NCI-H774 (cell line): ENCODE measurements around the gene ZNF362.

Experiments
- DNase-seq: peaks from one replicate; lab custom pipeline; 2025; lab: John Stamatoyannopoulos, UW

The ZNF362 gene

GRCh38 chr1:33346927-33347649 is 90.8 kb downstream of the ZNF362 start:
- no peak for DNase-seq

GRCh38 chr1:33347650-33347992 is 91.3 kb downstream of the ZNF362 start:
- DNase-seq = no peak

GRCh38 chr1:33348194-33348593 is 91.9 kb downstream of the ZNF362 start:
- no peak for DNase-seq

GRCh38 chr1:33348676-33349080 is 92.4 kb downstream of the ZNF362 start:
- no peak for DNase-seq

GRCh38 chr1:33349081-33349759 is 92.9 kb downstream of the ZNF362 start:
- DNase-seq = peak; percentile 74

- peak; percentile 95 for DNase-seq
These were observed 93.7 kb downstream of the ZNF362 start for GRCh38 chr1:33349778-33350610.
